HG03139 (cell line): Measurements from ENCODE around the gene KRTAP6-2.

ENCODE experiments used
- ATAC-seq: cut with Tn5 transposase; IDR thresholded peaks from one replicate; pipeline ENCODE4 v1.9.1; 2021; ENCODE audit not compliant: unreplicated experiment

The KRTAP6-2 gene

GRCh38 chr21:30598802-30599201, at the start of gene KRTAP6-2:
TSS of gene KRTAP6-2 (minus strand) at chr21:30598902. CDS start at chr21:30598874, 28 bp downstream.
- ATAC-seq: no peak

GRCh38 chr21:30646904-30647414, 48.3 kb upstream of the KRTAP6-2 start:
- ATAC-seq: no peak

- no peak for ATAC-seq
Measured at GRCh38 chr21:30642564-30642963, 43.9 kb upstream of the KRTAP6-2 start, which contains the start of gene KRTAP20-3. TSS of gene KRTAP20-3 (plus strand) at chr21:30642864.

GRCh38 chr21:30638686-30639085, 40.0 kb upstream of the KRTAP6-2 start:
- ATAC-seq: no peak

- no peak for ATAC-seq
Measured at GRCh38 chr21:30634906-30635305, 36.2 kb upstream of the KRTAP6-2 start, which contains the start of gene KRTAP20-2. TSS of gene KRTAP20-2 (plus strand) at chr21:30635206. CDS start at chr21:30635264, 58 bp downstream.

- no peak for ATAC-seq
Measured at GRCh38 chr21:30629200-30629599, 30.5 kb upstream of the KRTAP6-2 start.

GRCh38 chr21:30628109-30628508, 29.4 kb upstream of the KRTAP6-2 start:
- no peak for ATAC-seq

- ATAC-seq: no peak
Measured at GRCh38 chr21:30625449-30626165, 26.9 kb upstream of the KRTAP6-2 start.

GRCh38 chr21:30623362-30623761, 24.7 kb upstream of the KRTAP6-2 start:
- no peak for ATAC-seq

- ATAC-seq: no peak
Measured at GRCh38 chr21:30620522-30620921, 21.8 kb upstream of the KRTAP6-2 start, which contains the start of gene KRTAP20-4. TSS of gene KRTAP20-4 (plus strand) at chr21:30620627.

- no peak for ATAC-seq
Measured at GRCh38 chr21:30620080-30620479, 21.4 kb upstream of the KRTAP6-2 start.

- ATAC-seq: no peak
Measured at GRCh38 chr21:30616125-30616524, 17.4 kb upstream of the KRTAP6-2 start, which contains the start of gene KRTAP20-1. TSS of gene KRTAP20-1 (plus strand) at chr21:30616425. CDS start at chr21:30616455, 30 bp downstream.

GRCh38 chr21:30615199-30615598, 16.5 kb upstream of the KRTAP6-2 start:
- ATAC-seq: no peak

GRCh38 chr21:30613836-30614235, 15.1 kb upstream of the KRTAP6-2 start, which contains the start of gene KRTAP6-1:
TSS of gene KRTAP6-1 (minus strand) at chr21:30613930. CDS start at chr21:30613904, 26 bp downstream.
- ATAC-seq: no peak

- no peak for ATAC-seq
Measured at GRCh38 chr21:30612132-30612531, 13.4 kb upstream of the KRTAP6-2 start.

GRCh38 chr21:30605968-30606367, 7.3 kb upstream of the KRTAP6-2 start:
- ATAC-seq: no peak

- ATAC-seq: no peak
Measured at GRCh38 chr21:30600787-30601186, 2.1 kb upstream of the KRTAP6-2 start, which contains the start of gene KRTAP22-1. TSS of gene KRTAP22-1 (plus strand) at chr21:30601087.

GRCh38 chr21:30592140-30592539, 6.6 kb downstream of the KRTAP6-2 start, which contains the start of gene KRTAP6-3:
TSS of gene KRTAP6-3 (plus strand) at chr21:30592440. CDS start at chr21:30592446, 6 bp downstream.
- ATAC-seq: no peak

- no peak for ATAC-seq
Measured at GRCh38 chr21:30590297-30590696, 8.4 kb downstream of the KRTAP6-2 start, which contains the start of gene KRTAP22-2. TSS of gene KRTAP22-2 (minus strand) at chr21:30590397.

- ATAC-seq: no peak
Measured at GRCh38 chr21:30582870-30583269, 15.8 kb downstream of the KRTAP6-2 start.

GRCh38 chr21:30580132-30580531, 18.6 kb downstream of the KRTAP6-2 start:
- no peak for ATAC-seq

- no peak for ATAC-seq
Measured at GRCh38 chr21:30579346-30579745, 19.4 kb downstream of the KRTAP6-2 start.
